H1 (cell line): Measurements from ENCODE around the gene PALM. TPM values are rescaled to one million over a fixed set of nuclear protein-coding genes. Genes with fewer than 3 reads are reported as not detected.

Experiments
- CTCF ChIP-seq, 3 experiments: IDR thresholded peaks; 1 replicate in 2 of 3; 2 replicates in 1 of 3; pipeline versions ENCODE4 v1.5.1 to v1.6.1; 2011; ENCODE audit warnings: low read length in 3 of 3, mild to moderate bottlenecking in 3 of 3, inconsistent platforms in 2 of 3, low read depth in 1 of 3, moderate library complexity in 1 of 3; ENCODE audit not compliant: insufficient read depth in 1 of 3; ENCODE audit errors: control extremely low read depth in 1 of 3
- JUND ChIP-seq: IDR thresholded peaks from 2 replicates; pipeline ENCODE4 v1.6.1; 2011; ENCODE audit warnings: mild to moderate bottlenecking, improper control_type of control experiment, low read length
- KDM4A ChIP-seq: IDR thresholded peaks from one replicate; pipeline ENCODE4 v1.7.1; 2012; ENCODE audit warnings: low read depth, mild to moderate bottlenecking, moderate library complexity, low read length, inconsistent platforms; ENCODE audit not compliant: severe bottlenecking
- KDM5A ChIP-seq: fragments of 200-600 bp; IDR thresholded peaks from 2 replicates; pipeline ENCODE4 v1.7.1; 2012; ENCODE audit warnings: mild to moderate bottlenecking, low read length, inconsistent platforms, mixed read lengths
- MAX ChIP-seq: IDR thresholded peaks from 2 replicates; pipeline ENCODE4 v1.6.1; 2012; ENCODE audit warnings: inconsistent platforms
- NRF1 ChIP-seq: IDR thresholded peaks from 2 replicates; pipeline ENCODE4 v1.6.1; 2011; ENCODE audit warnings: mild to moderate bottlenecking, low read depth, low read length, improper control_type of control experiment
- PHF8 ChIP-seq: fragments of 200-600 bp; sonication (generic); conservative IDR thresholded peaks from 2 replicates; pipeline ENCODE4 v1.7.1; 2012; ENCODE audit warnings: low read depth, mild to moderate bottlenecking, inconsistent platforms, low read length, moderate library complexity
- RAD21 ChIP-seq, 2 experiments: IDR thresholded peaks in 1 of 2; conservative IDR thresholded peaks in 1 of 2; 2 replicates each; pipeline ENCODE4 v1.6.1; 2011; ENCODE audit warnings: low read depth in 2 of 2, low read length in 2 of 2, improper control_type of control experiment in 1 of 2, inconsistent platforms in 1 of 2, mild to moderate bottlenecking in 1 of 2, moderate library complexity in 1 of 2
- RBBP5 ChIP-seq: IDR thresholded peaks from 2 replicates; pipeline ENCODE4 v1.7.1; 2012; ENCODE audit warnings: low read depth, mild to moderate bottlenecking, inconsistent platforms, low read length, moderate library complexity, borderline replicate concordance
- RXRA ChIP-seq: IDR thresholded peaks from 2 replicates; pipeline ENCODE4 v1.6.1; 2011; ENCODE audit warnings: low read depth, mild to moderate bottlenecking, low read length, moderate library complexity; ENCODE audit not compliant: insufficient read depth
- SAP30 ChIP-seq: fragments of 300-600 bp; sonication (generic); IDR thresholded peaks from 2 replicates; pipeline ENCODE4 v1.7.1; 2012; ENCODE audit warnings: low read length, moderate library complexity, mild to moderate bottlenecking, inconsistent platforms; ENCODE audit not compliant: insufficient read depth, insufficient replicate concordance
- SIN3A ChIP-seq, 2 experiments: IDR thresholded peaks in 1 of 2; conservative IDR thresholded peaks in 1 of 2; 2 replicates each; pipeline ENCODE4 v1.6.1; 2011 to 2012; ENCODE audit warnings: low read length in 2 of 2, improper control_type of control experiment in 1 of 2, low read depth in 1 of 2, mild to moderate bottlenecking in 1 of 2
- SIRT6 ChIP-seq: IDR thresholded peaks from one replicate; pipeline ENCODE4 v1.7.1; 2012; ENCODE audit warnings: low read length, inconsistent platforms
- SP4 ChIP-seq: IDR thresholded peaks from 2 replicates; pipeline ENCODE4 v1.6.1; 2012; ENCODE audit warnings: low read length, inconsistent platforms
- SUZ12 ChIP-seq: fragments of 200-600 bp; sonication (generic); IDR thresholded peaks from 2 replicates; pipeline ENCODE4 v1.6.1; 2012; ENCODE audit warnings: mild to moderate bottlenecking, inconsistent platforms, low read length, moderate library complexity, mixed read lengths
- TBP ChIP-seq: IDR thresholded peaks from 2 replicates; pipeline ENCODE4 v1.6.1; 2011; ENCODE audit warnings: low read depth, low read length, improper control_type of control experiment
- polyA plus RNA-seq, 7 experiments: library from polyadenylated mRNA; depleted of rRNA in 3 of 7; stranded (reverse) in 5 of 7; unstranded in 2 of 7; fragments of >200 nt in 5 of 7; fragments of 200-250 nt in 2 of 7; gene quantifications; 1 replicate in 5 of 7; 2 replicates in 1 of 7; 4 replicates in 1 of 7; pipeline versions ENCODE4 v1.2.1 to v1.2.3, GENCODE V29; 2011 to 2013; ENCODE audit warnings: missing spikeins in 2 of 7, mixed read lengths in 2 of 7
- total RNA-seq: library from RNA; stranded (reverse); fragmentation: NEBNext Ultra II Directional; extraction: Animal tissue kit (Norgen Biotek cat#: 25700); gene quantifications from 2 replicates; pipeline ENCODE4 v1.2.1, GENCODE V29; 2021

Gene PALM
- total and polyA plus RNA-seq, 2 of the 8 experiments (the other 6 are each of a cell fraction or from before 2014, with no cell fraction given), result 5.7 to 16.5 TPM

- peak in 1 of 2 experiments; percentile 37; a peak in 1 of 4 replicates for TF ChIP-seq RAD21 (IDR thresholded peaks at IDR 0.05 in 1 of 2, conservative IDR thresholded peaks at IDR 0.05 in 1 of 2; ENCODE audit: low read depth in 2 of 2, low read length in 2 of 2)
- peak; percentile 37 to 54 (median 54) for TF ChIP-seq CTCF (IDR thresholded peaks at IDR 0.05; ENCODE audit: control extremely low read depth in 1 of 3, insufficient read depth in 1 of 3, low read depth in 1 of 3, low read length in 3 of 3)
- TF ChIP-seq PHF8, result peak; percentile 56
- TF ChIP-seq MAX, result peak; percentile 11; the same call in 1 of the 2 replicates
- TF ChIP-seq RXRA, result no peak
- peak; percentile 43; the same call in 1 of the 2 replicates for TF ChIP-seq JUND
- no peak for TF ChIP-seq SAP30
- TF ChIP-seq NRF1, result 0 out of 2 replicates have a peak, but pooled peaks have one; percentile 6
- TF ChIP-seq SP4, result peak; percentile 92
- 0 out of 2 replicates have a peak, but pooled peaks have one; percentile 6 for TF ChIP-seq TBP
- no peak for TF ChIP-seq KDM5A
- peak; percentile 92 for TF ChIP-seq KDM4A
- 0 out of 2 replicates have a peak, but pooled peaks have one; percentile 4 for TF ChIP-seq RBBP5
- TF ChIP-seq SUZ12, result no peak
- no peak for TF ChIP-seq SIRT6
- 0 out of 4 replicates have a peak, but pooled peaks of 1 of the 2 experiments have one; percentile 66 for TF ChIP-seq SIN3A (conservative IDR thresholded peaks at IDR 0.05 in 1 of 2, IDR thresholded peaks at IDR 0.05 in 1 of 2; ENCODE audit: low read depth in 1 of 2, low read length in 2 of 2)
These were observed 28.3 kb upstream of the PALM start (continued) for GRCh38 chr19:680287-681028.
